K562 (cell line): ENCODE data around the gene KRTAP10-4. TPM values are rescaled to one million over a fixed set of nuclear protein-coding genes. Genes with fewer than 3 reads are reported as not detected.

Experiments
- ATAC-seq: fragments of 200-7000 bp; cut with Tn5 transposase; 3 replicates; pipeline ENCODE4 v1.9.1; 2020; ENCODE audit warnings: moderate library complexity
- BruUV-seq: library from RNA; stranded (reverse); fragments of 400-500 nt; replicated peaks from 2 replicates; lab custom pipeline; 2021; lab: Mats Ljungman, UMichigan
- CTCF ChIA-PET: fragments of 300-600 bp; formaldehyde crosslinking; extraction: SDS; loops from one replicate; lab custom pipeline; 2021; ENCODE audit warnings: low intra/inter-chr PET ratio; lab: Yijun Ruan, JAX
- POLR2A ChIA-PET: fragments of 300-600, 350-650 bp; sonication (Branson Sonifier 250); formaldehyde crosslinking; extraction: SDS; loops from one replicate; lab custom pipeline; 2021; ENCODE audit warnings: antibody characterized with exemption, inconsistent platforms; lab: Yijun Ruan, JAX
- DNase-seq, 4 experiments: peaks; one replicate each; pipeline versions ENCODE4 v3.0.0 to v3.0.0-alpha.2; 2011 to 2018; ENCODE audit warnings: low spot score in 3 of 4, mixed read lengths in 3 of 4; ENCODE audit errors: extremely low read depth in 1 of 4
- FAIRE-seq: peaks from 2 replicates; lab custom pipeline; 2011; peaks lifted over from hg19 to GRCh38; lab: Jason Lieb, UNC
- H2AFZ ChIP-seq: 2 replicates; pipeline ENCODE4 v1.6.0; 2011; ENCODE audit warnings: low read depth, low read length, control low read depth, inconsistent platforms
- H3K27ac ChIP-seq: fragments of 200-600 bp; 3 replicates; pipeline ENCODE4 v1.8.0; 2011; ENCODE audit warnings: low read depth, mild to moderate bottlenecking, control low read depth, inconsistent platforms, low read length, moderate library complexity, mixed read lengths; ENCODE audit errors: extremely low read depth
- H3K27me3 ChIP-seq, 2 experiments: fragments of 300-600 bp in 1 of 2; 2 replicates in 1 of 2; 3 replicates in 1 of 2; pipeline versions ENCODE4 v1.6.0 to v1.8.0; 2011; ENCODE audit warnings: inconsistent platforms in 2 of 2, low read length in 2 of 2, mild to moderate bottlenecking in 1 of 2, mixed read lengths in 1 of 2, moderate library complexity in 1 of 2; ENCODE audit not compliant: control insufficient read depth in 2 of 2, insufficient read depth in 2 of 2
- H3K36me3 ChIP-seq: fragments of 300-600 bp; 3 replicates; pipeline ENCODE4 v1.8.0; 2011; ENCODE audit warnings: mild to moderate bottlenecking, low read length, inconsistent platforms; ENCODE audit not compliant: control insufficient read depth, insufficient read depth
- H3K4me1 ChIP-seq, 2 experiments: fragments of 200-600 bp in 1 of 2; replicated peaks in 1 of 2; 2 replicates in 1 of 2; 3 replicates in 1 of 2; pipeline versions ENCODE4 v1.5.1 to v1.8.0; 2011; ENCODE audit warnings: inconsistent platforms in 2 of 2, low read length in 2 of 2, mild to moderate bottlenecking in 1 of 2, mixed read lengths in 1 of 2, moderate library complexity in 1 of 2; ENCODE audit not compliant: control insufficient read depth in 2 of 2, insufficient read depth in 2 of 2
- H3K4me2 ChIP-seq: 2 replicates; pipeline ENCODE4 v1.6.1; 2011; ENCODE audit warnings: low read length, control low read depth, inconsistent platforms, mixed read lengths; ENCODE audit not compliant: insufficient read depth
- H3K4me3 ChIP-seq: fragments of 200-600 bp; sonication (generic), shearing (Covaris generic); 2 replicates; pipeline ENCODE4 v1.5.1; 2016; ENCODE audit warnings: control low read depth, inconsistent platforms
- H3K79me2 ChIP-seq: fragments of 200-600 bp; 3 replicates; pipeline ENCODE4 v1.8.0; 2011; ENCODE audit warnings: low read length, inconsistent platforms; ENCODE audit not compliant: control insufficient read depth, insufficient read depth
- H3K9ac ChIP-seq, 2 experiments: 2 replicates each; pipeline versions ENCODE4 v1.6.0 to v1.6.1; 2011; ENCODE audit warnings: low read depth in 2 of 2, low read length in 2 of 2, control low read depth in 1 of 2, inconsistent platforms in 1 of 2, mild to moderate bottlenecking in 1 of 2, mixed read lengths in 1 of 2; ENCODE audit not compliant: insufficient read depth in 1 of 2
- H3K9me1 ChIP-seq: one replicate; pipeline ENCODE4 v1.6.0; 2011; ENCODE audit warnings: inconsistent platforms, mild to moderate bottlenecking, low read length, moderate library complexity; ENCODE audit not compliant: control insufficient read depth, insufficient read depth
- H3K9me3 ChIP-seq: replicated peaks from 2 replicates; pipeline ENCODE4 v1.5.1; 2011; ENCODE audit warnings: low read depth, low read length, inconsistent platforms; ENCODE audit not compliant: control insufficient read depth, insufficient read depth
- H4K20me1 ChIP-seq: replicated peaks from 2 replicates; pipeline ENCODE4 v1.6.1; 2011; ENCODE audit warnings: low read length, inconsistent platforms, mixed read lengths; ENCODE audit not compliant: control insufficient read depth, insufficient read depth
- BCL6 ChIP-seq: fragments of 250-450 bp; sonication (Bioruptor Pico); IDR thresholded peaks from 2 replicates; pipeline ENCODE4 v1.4.0; 2020
- CC2D1A ChIP-seq: fragments of 450-650 bp; IDR thresholded peaks from 2 replicates; pipeline ENCODE4 v1.6.1; 2017; ENCODE audit warnings: mild to moderate bottlenecking
- CHCHD3 ChIP-seq: fragments of 250-450 bp; sonication (Bioruptor Pico); IDR thresholded peaks from 2 replicates; pipeline ENCODE4 v2.1.2; 2022; ENCODE audit warnings: mild to moderate bottlenecking
- CUX1 ChIP-seq: fragments of 200-800 bp; sonication (Bioruptor generic); IDR thresholded peaks from 2 replicates; pipeline ENCODE4 v1.6.1; 2016; ENCODE audit warnings: missing genetic modification characterization, missing compliant biosample characterization
- CXXC5 ChIP-seq: fragments of 250-450 bp; sonication (Bioruptor Pico); IDR thresholded peaks from 2 replicates; pipeline ENCODE4 v1.8.0; 2022; ENCODE audit warnings: inconsistent platforms, mild to moderate bottlenecking, moderate library complexity
- DEAF1 ChIP-seq: fragments of 450-650 bp; formaldehyde crosslinking; IDR thresholded peaks from 2 replicates; pipeline ENCODE4 v1.4.0; 2020; ENCODE audit warnings: mild to moderate bottlenecking, moderate library complexity
- FOSL1 ChIP-seq: fragments of 200-800 bp; sonication (Bioruptor generic); conservative IDR thresholded peaks from 2 replicates; pipeline ENCODE4 v1.6.1; 2016; ENCODE audit warnings: missing genetic modification characterization, missing compliant biosample characterization
- GATAD2B ChIP-seq: fragments of 450-650 bp; IDR thresholded peaks from 2 replicates; pipeline ENCODE4 v1.6.1; 2017; ENCODE audit warnings: mild to moderate bottlenecking, borderline replicate concordance
- JUNB ChIP-seq: fragments of 450-650 bp; formaldehyde crosslinking; conservative IDR thresholded peaks from 2 replicates; pipeline ENCODE4 v1.4.0; 2020; ENCODE audit warnings: mild to moderate bottlenecking
- KAT8 ChIP-seq: fragments of 450-650 bp; IDR thresholded peaks from 2 replicates; pipeline ENCODE4 v1.6.1; 2016; ENCODE audit warnings: low read depth, mild to moderate bottlenecking
- POLR2B ChIP-seq: fragments of 450-650 bp; IDR thresholded peaks from 2 replicates; pipeline ENCODE4 v1.6.1; 2018; ENCODE audit warnings: low read depth; ENCODE audit not compliant: partially characterized antibody
- RBM39 ChIP-seq: fragments of 200-400 bp; formaldehyde crosslinking; optimal IDR thresholded peaks from 2 replicates; pipeline ENCODE3; 2018; ENCODE audit warnings: low read depth, low read length
- SMARCE1 ChIP-seq: fragments of 450-650 bp; IDR thresholded peaks from 2 replicates; pipeline ENCODE4 v1.7.1; 2016; ENCODE audit warnings: mild to moderate bottlenecking
- SMC3 ChIP-seq: conservative IDR thresholded peaks from 2 replicates; pipeline ENCODE4 v1.6.1; 2011; ENCODE audit warnings: low read depth, low read length, improper control_type of control experiment; ENCODE audit not compliant: insufficient read depth
- TFAM ChIP-seq: fragments of 250-450 bp; sonication (Bioruptor Pico); conservative IDR thresholded peaks from 2 replicates; pipeline ENCODE4 v1.5.0; 2021; ENCODE audit warnings: mild to moderate bottlenecking, moderate library complexity
- ZBTB8A ChIP-seq: fragments of 450-650 bp; IDR thresholded peaks from 2 replicates; pipeline ENCODE4 v1.6.1; 2018; ENCODE audit warnings: mild to moderate bottlenecking, moderate library complexity; ENCODE audit not compliant: partially characterized antibody
- ZNF174 ChIP-seq: fragments of 250-450 bp; sonication (Bioruptor Pico); IDR thresholded peaks from 2 replicates; pipeline ENCODE4 v1.4.0; 2020; ENCODE audit warnings: mild to moderate bottlenecking
- ZNF253 ChIP-seq: fragments of 250-450 bp; sonication (Bioruptor Pico); conservative IDR thresholded peaks from 2 replicates; pipeline ENCODE4 v1.6.1; 2021; ENCODE audit warnings: mild to moderate bottlenecking
- WGBS: fragments of 100-300 bp; shearing (Covaris generic); methylation state at CpG from one replicate; pipeline ENCODE4 v1.1.6; 2016; ENCODE audit warnings: low coverage, mixed read lengths; ENCODE audit not compliant: insufficient coverage; ENCODE audit errors: missing lambda C conversion rate; 5-methylcytosine and 5-hydroxymethylcytosine counted together
- in situ Hi-C: fragments of 300-500 bp; cut with MboI; formaldehyde crosslinking; loops from 4 replicates; pipeline ENCODE4 v1.15.0; 2018; ENCODE audit warnings: inconsistent platforms, mixed read lengths
- intact Hi-C: fragments of 100-400 bp; cut with micrococcal nuclease; formaldehyde crosslinking; loops from 2 replicates; pipeline ENCODE4 v1.14.2; 2022
- polyA plus RNA-seq, 8 experiments: library from polyadenylated mRNA; depleted of rRNA in 4 of 8; stranded (reverse) in 5 of 8; unstranded in 3 of 8; fragments of >200 nt; fragmentation: Nextera tagmentation in 2 of 8; fragmentation: Illumina TruSeq in 1 of 8; extraction: Ambion mirVana in 2 of 8; extraction: Trizol in 1 of 8; gene quantifications; 2 replicates each; pipeline versions ENCODE4 v1.2.1 to v1.2.3, GENCODE V29; 2011 to 2014; ENCODE audit warnings: inconsistent platforms in 1 of 8, missing spikeins in 1 of 8
- total RNA-seq, 7 experiments: library from RNA; depleted of rRNA in 6 of 7; stranded (reverse); fragments of >200 nt in 6 of 7; fragmentation: Illumina TruSeq in 2 of 7; extraction: Trizol in 2 of 7; gene quantifications; 2 replicates each; pipeline versions ENCODE4 v1.2.1 to v1.2.3, GENCODE V29; 2011 to 2021; ENCODE audit warnings: low replicate concordance in 1 of 7

Gene KRTAP10-4
- total and polyA plus RNA-seq, 9 of the 15 experiments (the other 6 are each of a cell fraction or from before 2014, with no cell fraction given), result not detected

- DNase-seq, result no peak
- no TSS peak for BruUV-seq
- no peak overlapping the region for H3K4me2 ChIP-seq
- intact Hi-C loops, result no loop called here
- peaks cover 14 to 37% of the 10 kb centered on the region in 2 experiments; a peak in 4 of 5 replicates for H3K27me3 ChIP-seq
- TF ChIP-seq CUX1 (CRISPR knock-in tag) (no peak), ZNF174 (CRISPR knock-in tag) (no peak), ZBTB8A (no peak), GATAD2B (no peak), DEAF1 (no peak), CC2D1A (no peak), SMC3 (no peak), BCL6 (CRISPR knock-in tag) (no peak), CXXC5 (no peak), SMARCE1 (no peak), POLR2B (no peak), ZNF253 (CRISPR knock-in tag) (no peak), JUNB (no peak), TFAM (no peak), KAT8 (no peak), FOSL1 (tag) (no peak), CHCHD3 (CRISPR knock-in tag) (no peak), RBM39 (no peak)
- H3K27ac ChIP-seq, result no peak overlapping the region
- H3K4me3 ChIP-seq, result no peak overlapping the region
- no peaks in the 10 kb centered on the region for H3K9me1 ChIP-seq
- ChIA-PET CTCF (no interaction called here), POLR2A (no interaction called here)
- no peak overlapping the region for H2AFZ ChIP-seq
- H3K79me2 ChIP-seq, result no peaks in the 10 kb centered on the region
- no peak overlapping the region for H3K9ac ChIP-seq
- no peaks in the 10 kb centered on the region for H3K36me3 ChIP-seq
- FAIRE-seq, result no peak
- no peaks in the 10 kb centered on the region for H4K20me1 ChIP-seq
- H3K9me3 ChIP-seq, result no peaks in the 10 kb centered on the region
- in situ Hi-C loops, result no loop called here
- H3K4me1 ChIP-seq, result peaks cover 0 to 4% of the 10 kb centered on the region in 2 experiments; a peak in 1 of 5 replicates
- WGBS, result 3% methylated on average over 13 of the region's 13 CpGs
- no peak for ATAC-seq
These were observed 25.1 kb upstream of the KRTAP10-4 start for GRCh38 chr21:44548381-44548780.
